GM13977 (cell line): Measurements from ENCODE around the gene EEF2K.

Experiments
- DNase-seq: peaks from one replicate; pipeline ENCODE4 v3.0.0; 2012; ENCODE audit warnings: low spot score
- in situ Hi-C: fragments of 300-500 bp; cut with MboI; formaldehyde crosslinking; loops from one replicate; pipeline ENCODE4 v1.12.0; 2022; ENCODE audit warnings: low sequenced_read_pairs, low pct_unique_long_range_greater_than_20kb, mixed read lengths, inconsistent platforms; ENCODE audit not compliant: unreplicated experiment
- TF ChIP-seq, protein P1 (sequence below): IDR thresholded peaks from 2 replicates; pipeline ENCODE4 v1.5.1; 2012; ENCODE audit warnings: mild to moderate bottlenecking, control low read depth; ENCODE audit not compliant: insufficient read depth; ENCODE audit errors: extremely low read depth, missing control alignments

Gene EEF2K

DNA sequence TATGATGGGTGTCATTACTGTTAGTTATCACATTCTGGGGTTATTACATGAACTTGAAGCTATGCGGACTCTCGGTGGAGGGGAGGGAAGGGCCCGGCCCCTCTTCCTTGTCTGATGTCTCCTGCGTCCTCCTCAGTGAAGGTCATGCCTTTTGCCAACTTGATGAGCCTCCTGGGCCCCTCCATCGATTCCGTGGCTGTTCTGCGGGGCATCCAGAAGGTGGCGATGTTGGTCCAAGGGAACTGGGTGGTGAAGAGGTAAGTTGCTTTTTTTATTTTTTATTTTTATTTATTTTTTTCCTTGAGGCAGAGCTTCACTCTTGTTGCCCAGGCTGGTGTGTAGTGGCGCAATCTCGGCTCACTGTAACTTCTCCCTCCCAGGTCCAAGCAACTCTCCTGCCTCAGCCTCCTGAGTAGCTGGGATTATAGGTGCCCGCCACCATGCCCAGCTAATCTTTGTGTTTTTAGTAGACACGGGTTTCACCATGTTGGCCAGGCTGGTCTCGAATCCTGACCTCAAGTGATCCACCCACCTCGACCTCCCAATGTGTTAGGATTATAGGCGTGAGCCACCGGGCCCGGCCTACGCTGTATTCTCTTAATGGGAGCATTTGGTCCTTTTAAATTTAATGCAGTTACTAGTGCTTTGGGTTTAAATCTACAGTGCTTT is 112.7 kb downstream of the EEF2K start:
- in situ Hi-C loops, result no loop called here
- DNase-seq, result peak; percentile 61
- TF ChIP-seq, protein P1, sequence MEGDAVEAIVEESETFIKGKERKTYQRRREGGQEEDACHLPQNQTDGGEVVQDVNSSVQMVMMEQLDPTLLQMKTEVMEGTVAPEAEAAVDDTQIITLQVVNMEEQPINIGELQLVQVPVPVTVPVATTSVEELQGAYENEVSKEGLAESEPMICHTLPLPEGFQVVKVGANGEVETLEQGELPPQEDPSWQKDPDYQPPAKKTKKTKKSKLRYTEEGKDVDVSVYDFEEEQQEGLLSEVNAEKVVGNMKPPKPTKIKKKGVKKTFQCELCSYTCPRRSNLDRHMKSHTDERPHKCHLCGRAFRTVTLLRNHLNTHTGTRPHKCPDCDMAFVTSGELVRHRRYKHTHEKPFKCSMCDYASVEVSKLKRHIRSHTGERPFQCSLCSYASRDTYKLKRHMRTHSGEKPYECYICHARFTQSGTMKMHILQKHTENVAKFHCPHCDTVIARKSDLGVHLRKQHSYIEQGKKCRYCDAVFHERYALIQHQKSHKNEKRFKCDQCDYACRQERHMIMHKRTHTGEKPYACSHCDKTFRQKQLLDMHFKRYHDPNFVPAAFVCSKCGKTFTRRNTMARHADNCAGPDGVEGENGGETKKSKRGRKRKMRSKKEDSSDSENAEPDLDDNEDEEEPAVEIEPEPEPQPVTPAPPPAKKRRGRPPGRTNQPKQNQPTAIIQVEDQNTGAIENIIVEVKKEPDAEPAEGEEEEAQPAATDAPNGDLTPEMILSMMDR, result peak; percentile 75

DNA sequence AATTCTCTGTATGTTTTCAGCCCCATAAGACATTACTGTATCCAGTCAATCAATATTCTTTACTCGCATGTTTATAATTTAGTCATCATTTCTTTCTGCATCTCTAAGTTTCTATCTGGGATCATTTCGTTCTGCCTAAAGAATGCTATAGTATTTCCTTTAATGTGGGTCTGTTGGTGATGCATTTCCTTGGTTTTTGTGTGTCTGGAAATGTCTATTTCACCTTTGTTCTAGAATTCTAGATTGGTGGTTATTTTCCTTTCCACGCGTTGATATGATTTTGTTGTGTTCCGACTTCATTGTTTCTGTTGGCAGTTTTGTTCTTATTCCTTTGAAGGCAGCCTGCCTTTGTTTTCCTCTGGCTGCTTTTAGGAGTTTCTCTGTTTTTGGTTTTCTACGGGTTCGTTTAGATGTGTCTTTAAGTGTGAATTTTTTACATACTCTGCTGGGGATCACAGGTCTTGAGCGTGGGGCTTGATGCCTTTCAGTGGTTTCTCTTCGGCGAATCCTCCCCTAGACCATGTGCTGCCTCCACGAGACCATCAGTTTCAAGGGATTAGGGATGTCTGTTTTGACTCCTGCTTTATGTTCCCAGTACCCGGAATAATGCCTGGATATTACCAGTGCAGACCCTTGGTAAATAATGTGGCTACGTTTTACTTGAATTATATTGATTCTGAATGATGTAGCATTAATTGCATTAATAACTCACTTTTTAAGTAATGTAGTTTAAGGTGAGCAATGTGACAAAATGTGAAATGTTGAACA is 114.7 kb downstream of the EEF2K start:
- in situ Hi-C loops, result loop anchor here (10.0 kb wide), 1 partner anchor 1136 kb away; no protein-coding TSS in a partner anchor
- no peak for DNase-seq
- TF ChIP-seq, protein P1, result no peak

DNA sequence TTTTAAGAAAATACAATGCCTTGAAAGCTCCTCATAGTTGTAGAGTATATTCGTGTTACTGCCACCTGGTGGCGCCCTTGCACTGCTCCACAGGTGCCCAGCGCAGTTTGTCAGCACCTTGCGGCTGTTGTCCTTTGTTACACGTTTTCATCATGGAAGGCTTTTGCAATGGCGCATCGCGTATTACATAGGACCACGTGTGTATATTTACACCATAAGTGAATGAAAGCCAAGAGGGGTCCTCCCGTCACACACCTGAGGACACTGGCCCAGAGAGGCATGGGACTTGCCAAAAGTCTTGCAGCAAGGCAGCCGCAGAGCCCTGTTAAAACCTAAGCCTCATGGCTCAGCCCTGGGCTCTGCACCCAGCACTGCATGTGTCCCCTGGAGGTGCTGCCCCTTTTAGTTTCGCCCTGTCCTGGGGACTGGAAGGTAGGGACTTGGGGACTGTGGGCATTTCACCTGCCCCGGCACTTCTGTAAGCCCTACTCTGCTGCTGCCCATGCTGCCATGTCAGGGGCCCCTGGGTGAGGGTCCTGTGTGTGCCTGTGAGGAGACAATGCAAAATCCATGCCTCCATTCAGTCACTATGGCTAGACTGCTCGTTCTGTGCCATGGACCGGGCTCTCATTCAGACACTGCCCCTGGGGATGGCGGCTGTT is 115.4 kb downstream of the EEF2K start:
- TF ChIP-seq, protein P1, result peak; percentile 88
- DNase-seq, result peak; percentile 83
- in situ Hi-C loops, result loop anchor here (10.0 kb wide), 1 partner anchor 1137 kb away; no protein-coding TSS in a partner anchor

DNA sequence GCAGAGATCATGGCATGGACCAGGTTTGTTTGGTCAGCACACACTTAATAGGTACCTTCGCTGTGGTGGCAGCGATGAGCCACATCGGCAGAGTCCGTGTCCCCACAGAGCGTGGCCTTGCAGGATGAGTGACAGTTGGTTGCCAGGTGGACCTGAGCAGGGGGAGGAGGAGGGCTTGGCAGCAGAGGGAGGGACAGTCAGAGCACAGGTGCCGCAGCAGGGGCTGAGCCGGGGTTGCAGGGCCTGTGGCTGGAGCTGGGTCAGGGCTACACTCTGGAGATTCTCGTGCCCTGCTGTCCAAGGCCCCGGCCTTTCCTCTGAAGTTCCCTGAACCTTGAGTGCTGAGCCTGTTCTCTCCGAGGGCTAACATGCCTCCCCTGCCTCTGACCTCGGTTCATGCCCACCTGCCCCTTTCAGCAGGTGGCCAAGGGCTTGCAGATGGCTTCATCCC is 116.0 kb downstream of the EEF2K start:
- in situ Hi-C loops, result loop anchor here (10.0 kb wide), 1 partner anchor 1137 kb away; no protein-coding TSS in a partner anchor
- TF ChIP-seq, protein P1, result no peak
- no peak for DNase-seq

DNA sequence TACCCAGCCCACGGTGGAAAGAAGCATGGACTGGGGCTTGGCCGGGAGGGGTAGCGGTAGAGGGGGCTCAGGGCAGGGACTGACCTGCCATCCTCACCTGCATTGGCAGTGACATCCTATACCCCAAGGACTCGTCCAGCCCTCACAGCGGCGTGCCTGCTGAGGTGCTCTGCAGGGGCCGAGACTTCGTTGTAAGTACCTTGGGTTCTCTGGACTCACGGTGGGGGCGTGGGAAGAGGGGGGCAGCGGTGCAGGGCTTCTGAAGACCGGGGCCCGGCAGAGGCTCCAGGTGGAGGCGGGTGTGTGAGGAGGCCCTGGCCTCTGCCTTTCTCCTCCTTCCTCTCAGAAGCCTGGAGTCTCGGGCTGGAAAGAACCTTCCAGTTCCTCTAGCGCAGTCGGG is 116.7 kb downstream of the EEF2K start:
- TF ChIP-seq, protein P1, result no peak
- in situ Hi-C loops, result loop anchor here (10.0 kb wide), 1 partner anchor 1138 kb away; no protein-coding TSS in a partner anchor
- no peak for DNase-seq
